ENCODE measurements around the gene UBR4.

The UBR4 gene

GRCh38 chr1:19043579-19044443 is 166.3 kb downstream of the UBR4 start:
- Histone ChIP-seq H3K4me3 (ENCODE audit: low read length in 2 of 2) (no peak overlapping the region), H3K27me3 (ENCODE audit: control insufficient read depth in 1 of 2, insufficient read depth in 2 of 2, low read length in 2 of 2) (peaks cover 17 to 18% of the 10 kb centered on the region in 2 donors)

DNA sequence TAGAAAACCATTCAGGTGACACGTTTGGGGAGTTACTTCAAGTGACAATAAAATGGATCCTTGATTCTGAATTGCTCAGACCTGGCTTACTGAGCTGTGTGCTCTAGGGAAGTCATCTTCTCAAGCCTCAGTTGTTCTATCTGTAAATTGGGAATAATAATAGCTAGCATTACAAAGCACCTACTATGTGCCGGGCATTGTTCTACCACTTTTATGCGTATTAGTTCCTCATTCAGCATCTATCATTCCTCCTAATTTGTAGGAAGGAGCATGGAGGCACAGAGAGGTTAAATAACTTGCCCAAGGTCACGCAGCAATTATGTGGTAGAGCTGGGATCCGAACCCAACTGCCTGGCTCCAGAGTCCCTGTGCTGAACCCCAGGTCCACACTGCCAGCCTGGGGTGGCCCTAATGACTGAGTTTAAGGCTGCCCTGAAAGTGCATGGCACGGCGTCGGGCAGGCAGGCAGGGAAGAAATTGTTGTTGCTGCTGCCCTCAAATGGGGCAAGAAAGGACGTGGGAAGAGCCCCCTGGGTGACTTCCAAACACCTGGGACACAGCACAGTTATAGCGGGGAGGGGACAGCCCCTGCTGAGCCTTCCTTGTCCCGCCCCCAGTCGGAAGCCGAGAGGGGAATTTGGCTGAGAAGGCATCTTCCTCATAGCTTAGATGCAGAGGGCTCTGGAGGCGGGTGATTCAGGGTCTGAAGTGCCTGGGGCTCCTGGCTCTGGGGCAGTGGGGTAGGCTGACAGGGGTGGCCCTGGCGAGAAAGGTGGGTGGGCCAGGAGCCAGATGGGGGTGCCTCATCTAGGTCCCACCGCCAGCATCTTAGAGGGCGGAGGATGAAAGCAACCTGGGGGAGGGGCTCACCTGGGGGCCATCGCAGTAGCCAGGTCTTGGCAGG is 167.1 kb downstream of the UBR4 start:
- H3K9me3 ChIP-seq (ENCODE audit: control insufficient read depth in 2 of 2, low read length in 2 of 2) = no peaks in the 10 kb centered on the region
- peaks cover 17 to 18% of the 10 kb centered on the region in 2 donors for H3K27me3 ChIP-seq (ENCODE audit: control insufficient read depth in 1 of 2, insufficient read depth in 2 of 2, low read length in 2 of 2)
- H3K4me3 ChIP-seq (ENCODE audit: low read length in 2 of 2) = no peak overlapping the region
- no peak overlapping the region for H3K9ac ChIP-seq (ENCODE audit: low read length in 2 of 2)
- H3K4me1 ChIP-seq (ENCODE audit: control insufficient read depth, insufficient read depth, low read length) = no peaks in the 10 kb centered on the region
- no peaks in the 10 kb centered on the region for H3K36me3 ChIP-seq (ENCODE audit: control insufficient read depth in 2 of 2, insufficient read depth in 2 of 2, low read length in 2 of 2)
- no peak overlapping the region for H3K27ac ChIP-seq (ENCODE audit: low read length)

More at GRCh38 chr1:19043579-19044443, 166.3 kb downstream of the UBR4 start:
- H3K36me3 ChIP-seq (ENCODE audit: control insufficient read depth in 2 of 2, insufficient read depth in 2 of 2, low read length in 2 of 2) = no peaks in the 10 kb centered on the region
- H3K27ac ChIP-seq (ENCODE audit: low read length) = no peak overlapping the region
- H3K4me1 ChIP-seq (ENCODE audit: control insufficient read depth, insufficient read depth, low read length) = no peaks in the 10 kb centered on the region
- no peak overlapping the region for H3K9ac ChIP-seq (ENCODE audit: low read length in 2 of 2)
- H3K9me3 ChIP-seq (ENCODE audit: control insufficient read depth in 2 of 2, low read length in 2 of 2) = no peaks in the 10 kb centered on the region

GRCh38 chr1:19040010-19040680 is 169.9 kb downstream of the UBR4 start:
- no peak overlapping the region for H3K27ac ChIP-seq (ENCODE audit: low read length)
- H3K4me3 ChIP-seq (ENCODE audit: low read length in 2 of 2) = no peak overlapping the region
- no peaks in the 10 kb centered on the region for H3K36me3 ChIP-seq (ENCODE audit: control insufficient read depth in 2 of 2, insufficient read depth in 2 of 2, low read length in 2 of 2)
- no peaks in the 10 kb centered on the region for H3K9me3 ChIP-seq (ENCODE audit: control insufficient read depth in 2 of 2, low read length in 2 of 2)
- peaks cover 17 to 24% of the 10 kb centered on the region in 2 donors for H3K27me3 ChIP-seq (ENCODE audit: control insufficient read depth in 1 of 2, insufficient read depth in 2 of 2, low read length in 2 of 2)
- no peaks in the 10 kb centered on the region for H3K4me1 ChIP-seq (ENCODE audit: control insufficient read depth, insufficient read depth, low read length)
- no peak overlapping the region for H3K9ac ChIP-seq (ENCODE audit: low read length in 2 of 2)

DNA sequence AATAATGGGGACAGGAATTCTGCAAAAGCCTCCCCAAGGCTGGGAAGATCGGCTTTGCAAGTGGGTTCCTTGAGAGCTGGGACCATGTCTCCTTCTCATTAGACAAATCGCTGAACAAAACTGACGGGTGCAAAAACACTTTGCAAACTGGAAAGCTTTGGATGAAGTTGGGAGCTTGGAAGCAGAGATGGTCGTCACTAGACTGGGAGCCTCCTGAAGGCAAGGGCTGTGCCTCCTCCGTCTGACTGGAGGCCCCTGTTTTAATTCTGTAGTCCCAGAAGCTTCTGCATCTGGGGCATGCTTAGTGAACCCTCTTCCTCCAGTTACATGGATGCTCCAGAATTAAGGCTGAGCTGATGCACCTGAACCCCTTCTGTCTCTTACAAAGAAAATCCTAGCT is 171.3 kb downstream of the UBR4 start:
- H3K9me3 ChIP-seq (ENCODE audit: control insufficient read depth in 2 of 2, low read length in 2 of 2) = no peaks in the 10 kb centered on the region
- H3K27ac ChIP-seq (ENCODE audit: low read length) = no peak overlapping the region
- H3K27me3 ChIP-seq (ENCODE audit: control insufficient read depth in 1 of 2, insufficient read depth in 2 of 2, low read length in 2 of 2) = peaks cover 12 to 23% of the 10 kb centered on the region in 2 donors
- no peaks in the 10 kb centered on the region for H3K4me1 ChIP-seq (ENCODE audit: control insufficient read depth, insufficient read depth, low read length)
- H3K4me3 ChIP-seq (ENCODE audit: low read length in 2 of 2) = no peak overlapping the region
- H3K36me3 ChIP-seq (ENCODE audit: control insufficient read depth in 2 of 2, insufficient read depth in 2 of 2, low read length in 2 of 2) = no peaks in the 10 kb centered on the region
- no peak overlapping the region for H3K9ac ChIP-seq (ENCODE audit: low read length in 2 of 2)

DNA sequence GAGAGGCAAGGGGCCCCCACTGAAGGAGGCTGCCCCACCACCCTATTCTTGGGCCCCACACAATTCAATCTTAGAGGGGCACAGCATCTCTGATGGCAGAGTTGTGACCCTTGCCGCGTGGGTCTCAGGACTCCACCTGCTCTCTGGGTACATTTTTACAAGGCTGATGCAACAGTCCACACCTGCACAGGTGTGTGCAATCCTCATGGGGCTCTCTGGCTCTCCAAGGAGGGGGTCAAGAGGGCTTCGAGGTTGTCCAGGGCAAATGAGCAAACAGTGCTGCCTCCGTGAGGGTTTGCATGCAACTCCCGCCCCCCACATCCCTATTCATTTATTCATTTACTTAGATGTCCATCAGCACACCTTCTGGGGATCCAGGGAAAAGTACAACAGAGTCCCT is 172.0 kb downstream of the UBR4 start:
- Histone ChIP-seq H3K27me3 (ENCODE audit: control insufficient read depth in 1 of 2, insufficient read depth in 2 of 2, low read length in 2 of 2) (peaks cover 7 to 22% of the 10 kb centered on the region in 2 donors), H3K9me3 (ENCODE audit: control insufficient read depth in 2 of 2, low read length in 2 of 2) (no peaks in the 10 kb centered on the region), H3K4me1 (ENCODE audit: control insufficient read depth, insufficient read depth, low read length) (no peaks in the 10 kb centered on the region), H3K9ac (ENCODE audit: low read length in 2 of 2) (no peak overlapping the region), H3K4me3 (ENCODE audit: low read length in 2 of 2) (no peak overlapping the region), H3K36me3 (ENCODE audit: control insufficient read depth in 2 of 2, insufficient read depth in 2 of 2, low read length in 2 of 2) (no peaks in the 10 kb centered on the region), H3K27ac (ENCODE audit: low read length) (no peak overlapping the region)

GRCh38 chr1:19037659-19038058 is 172.4 kb downstream of the UBR4 start:
- Histone ChIP-seq H3K27ac (ENCODE audit: low read length) (no peak overlapping the region), H3K9ac (ENCODE audit: low read length in 2 of 2) (no peak overlapping the region), H3K27me3 (ENCODE audit: control insufficient read depth in 1 of 2, insufficient read depth in 2 of 2, low read length in 2 of 2) (peaks cover 3 to 17% of the 10 kb centered on the region in 2 donors), H3K9me3 (ENCODE audit: control insufficient read depth in 2 of 2, low read length in 2 of 2) (no peaks in the 10 kb centered on the region), H3K4me3 (ENCODE audit: low read length in 2 of 2) (no peak overlapping the region), H3K4me1 (ENCODE audit: control insufficient read depth, insufficient read depth, low read length) (no peaks in the 10 kb centered on the region), H3K36me3 (ENCODE audit: control insufficient read depth in 2 of 2, insufficient read depth in 2 of 2, low read length in 2 of 2) (no peaks in the 10 kb centered on the region)

GRCh38 chr1:19036813-19037605 is 173.1 kb downstream of the UBR4 start:
- Histone ChIP-seq H3K27ac (ENCODE audit: low read length) (no peak overlapping the region), H3K9me3 (ENCODE audit: control insufficient read depth in 2 of 2, low read length in 2 of 2) (no peaks in the 10 kb centered on the region), H3K27me3 (ENCODE audit: control insufficient read depth in 1 of 2, insufficient read depth in 2 of 2, low read length in 2 of 2) (peaks cover 2 to 13% of the 10 kb centered on the region in 2 donors), H3K9ac (ENCODE audit: low read length in 2 of 2) (no peak overlapping the region), H3K4me1 (ENCODE audit: control insufficient read depth, insufficient read depth, low read length) (no peaks in the 10 kb centered on the region), H3K4me3 (ENCODE audit: low read length in 2 of 2) (no peak overlapping the region), H3K36me3 (ENCODE audit: control insufficient read depth in 2 of 2, insufficient read depth in 2 of 2, low read length in 2 of 2) (no peaks in the 10 kb centered on the region)

DNA sequence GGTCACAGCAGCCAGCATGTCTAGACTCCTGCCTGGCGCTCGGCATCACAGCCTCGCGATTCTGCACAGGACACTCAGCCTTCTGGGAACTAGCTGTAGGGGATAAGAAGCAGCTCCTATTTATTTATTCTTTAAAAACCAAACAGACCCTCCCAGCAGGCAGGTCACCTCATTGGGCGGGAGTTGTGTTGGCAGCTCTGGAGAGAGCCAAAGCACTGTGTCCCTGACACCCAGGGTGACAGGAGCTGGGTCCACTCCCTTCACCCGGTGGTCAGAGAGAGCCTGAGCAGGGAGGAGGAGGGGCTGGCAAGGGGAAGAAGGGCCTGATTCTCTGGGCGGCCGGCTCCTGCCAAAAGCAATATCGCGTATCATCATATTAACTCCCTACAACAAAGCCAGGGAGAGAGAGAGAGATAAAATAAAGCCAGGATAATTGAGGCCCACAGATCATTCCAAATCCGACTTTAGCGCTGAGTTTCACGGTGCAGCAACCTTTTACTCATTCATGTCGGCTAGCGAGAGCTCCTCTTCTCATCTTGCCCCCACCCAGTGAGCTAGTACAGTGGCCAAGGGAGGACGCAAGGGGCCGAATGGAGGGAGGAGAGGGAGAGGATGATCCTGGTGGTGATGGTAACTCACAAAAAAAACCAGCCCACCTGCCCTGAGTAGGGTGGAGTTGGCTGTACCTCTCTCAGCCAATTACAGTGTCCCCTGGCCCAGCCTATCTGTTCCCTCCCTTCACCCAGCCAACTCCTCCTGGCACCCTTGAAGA is 173.8 kb downstream of the UBR4 start:
- Histone ChIP-seq H3K36me3 (ENCODE audit: control insufficient read depth in 2 of 2, insufficient read depth in 2 of 2, low read length in 2 of 2) (no peaks in the 10 kb centered on the region), H3K4me3 (ENCODE audit: low read length in 2 of 2) (no peak overlapping the region), H3K9ac (ENCODE audit: low read length in 2 of 2) (no peak overlapping the region), H3K9me3 (ENCODE audit: control insufficient read depth in 2 of 2, low read length in 2 of 2) (no peaks in the 10 kb centered on the region), H3K4me1 (ENCODE audit: control insufficient read depth, insufficient read depth, low read length) (no peaks in the 10 kb centered on the region), H3K27ac (ENCODE audit: low read length) (no peak overlapping the region), H3K27me3 (ENCODE audit: control insufficient read depth in 1 of 2, insufficient read depth in 2 of 2, low read length in 2 of 2) (peaks cover 2 to 9% of the 10 kb centered on the region in 2 donors)

DNA sequence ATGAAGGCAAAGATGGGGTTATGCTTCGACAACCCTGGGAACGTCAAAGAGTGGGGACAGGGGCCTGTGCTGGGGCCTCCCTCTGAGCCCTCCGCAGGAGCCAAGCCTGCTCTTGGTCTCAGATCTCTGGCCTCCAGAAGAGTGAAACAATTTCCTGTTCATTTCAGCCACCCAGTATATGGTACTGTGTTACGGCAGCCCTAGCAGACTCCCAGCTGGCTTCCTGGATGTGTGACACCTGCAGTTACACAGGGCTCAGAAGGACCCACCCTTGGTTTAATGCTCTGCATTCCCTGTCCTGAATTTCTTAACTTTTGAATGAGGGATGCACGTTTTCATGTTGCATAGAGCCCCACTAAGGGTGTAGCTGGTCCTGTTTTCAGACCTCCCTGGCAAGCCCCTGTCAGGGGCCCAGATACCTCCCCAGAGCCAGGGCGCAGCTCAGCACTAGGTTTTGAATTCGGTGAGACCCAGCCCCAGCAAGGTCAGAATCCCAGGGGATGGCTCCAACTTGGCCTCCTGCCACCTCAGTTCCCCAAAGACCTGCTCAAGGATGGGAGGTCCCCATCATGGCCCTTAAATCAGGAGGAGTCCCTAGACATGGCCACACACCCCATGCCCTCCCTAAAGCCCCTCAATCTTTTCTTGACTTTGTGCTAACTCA is 174.6 kb downstream of the UBR4 start:
- no peaks in the 10 kb centered on the region for H3K9me3 ChIP-seq (ENCODE audit: control insufficient read depth in 2 of 2, low read length in 2 of 2)
- no peak overlapping the region for H3K4me3 ChIP-seq (ENCODE audit: low read length in 2 of 2)
- H3K4me1 ChIP-seq (ENCODE audit: control insufficient read depth, insufficient read depth, low read length) = no peaks in the 10 kb centered on the region
- H3K27me3 ChIP-seq (ENCODE audit: control insufficient read depth in 1 of 2, insufficient read depth in 2 of 2, low read length in 2 of 2) = peaks cover 0 to 9% of the 10 kb centered on the region in 2 donors
- H3K36me3 ChIP-seq (ENCODE audit: control insufficient read depth in 2 of 2, insufficient read depth in 2 of 2, low read length in 2 of 2) = no peaks in the 10 kb centered on the region
- H3K9ac ChIP-seq (ENCODE audit: low read length in 2 of 2) = no peak overlapping the region
- H3K27ac ChIP-seq (ENCODE audit: low read length) = no peak overlapping the region
